K562 treated with DMSO at 1 percent for 12 hours (cell line): ENCODE data around the gene ADGB. TPM values are rescaled to one million over a fixed set of nuclear protein-coding genes. Genes with fewer than 3 reads are reported as not detected.

Experiments
- total RNA-seq: library from RNA; unstranded; fragments of 300-600 nt; gene quantifications from 2 replicates; pipeline ENCODE4 v1.2.3, GENCODE V29; 2022; ENCODE audit not compliant: insufficient read depth

The ADGB gene
- total RNA-seq, result not detected in 2 replicates

GRCh38 chr6:146598772-146599405, at the start of gene ADGB:
TSS of gene ADGB (plus strand) at chr6:146598972. CDS start at chr6:146599041, 69 bp downstream.

Other genes with a start within 250 kb of the ADGB start
- 79.5 and 84.7 TPM in 2 replicates for gene RAB32, start 55.1 kb upstream of the ADGB start, total RNA-seq